GM23338 (cell line): ENCODE data around the gene SLC41A2.

Experiments
- TF ChIP-seq, protein P1 (sequence below): IDR thresholded peaks from one replicate; pipeline ENCODE4 v1.6.1; 2018; ENCODE audit warnings: antibody characterized with exemption; ENCODE audit not compliant: unreplicated experiment
- TF ChIP-seq, protein P2 (sequence below), 2 experiments: fragments of 200-600 bp in 1 of 2; sonication (generic) in 1 of 2; conservative IDR thresholded peaks; 2 replicates each; pipeline versions ENCODE4 v1.5.1 to v1.6.1; 2016 to 2017; ENCODE audit warnings: antibody characterized with exemption in 2 of 2, low read depth in 2 of 2, mild to moderate bottlenecking in 2 of 2, moderate library complexity in 1 of 2

DNA sequence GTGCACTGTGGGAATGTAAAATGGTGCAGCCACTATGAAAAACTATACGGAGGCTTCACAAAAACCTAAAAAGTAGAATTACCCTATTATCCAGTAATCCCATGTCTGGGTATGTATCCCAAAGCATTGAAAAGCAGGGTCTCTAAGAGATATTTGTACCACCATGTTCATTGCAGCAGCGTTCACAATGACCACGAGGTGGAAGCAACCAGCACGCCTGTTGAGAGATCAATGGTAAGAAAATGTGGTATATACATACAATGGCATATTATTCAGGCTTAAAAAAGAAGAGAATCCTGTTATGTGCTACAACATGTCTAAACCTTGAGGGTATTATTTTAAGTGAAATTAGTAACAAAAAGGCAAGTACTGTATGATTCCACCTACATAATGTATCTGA is 27.1 kb upstream of the SLC41A2 start:
- TF ChIP-seq, protein P1, sequence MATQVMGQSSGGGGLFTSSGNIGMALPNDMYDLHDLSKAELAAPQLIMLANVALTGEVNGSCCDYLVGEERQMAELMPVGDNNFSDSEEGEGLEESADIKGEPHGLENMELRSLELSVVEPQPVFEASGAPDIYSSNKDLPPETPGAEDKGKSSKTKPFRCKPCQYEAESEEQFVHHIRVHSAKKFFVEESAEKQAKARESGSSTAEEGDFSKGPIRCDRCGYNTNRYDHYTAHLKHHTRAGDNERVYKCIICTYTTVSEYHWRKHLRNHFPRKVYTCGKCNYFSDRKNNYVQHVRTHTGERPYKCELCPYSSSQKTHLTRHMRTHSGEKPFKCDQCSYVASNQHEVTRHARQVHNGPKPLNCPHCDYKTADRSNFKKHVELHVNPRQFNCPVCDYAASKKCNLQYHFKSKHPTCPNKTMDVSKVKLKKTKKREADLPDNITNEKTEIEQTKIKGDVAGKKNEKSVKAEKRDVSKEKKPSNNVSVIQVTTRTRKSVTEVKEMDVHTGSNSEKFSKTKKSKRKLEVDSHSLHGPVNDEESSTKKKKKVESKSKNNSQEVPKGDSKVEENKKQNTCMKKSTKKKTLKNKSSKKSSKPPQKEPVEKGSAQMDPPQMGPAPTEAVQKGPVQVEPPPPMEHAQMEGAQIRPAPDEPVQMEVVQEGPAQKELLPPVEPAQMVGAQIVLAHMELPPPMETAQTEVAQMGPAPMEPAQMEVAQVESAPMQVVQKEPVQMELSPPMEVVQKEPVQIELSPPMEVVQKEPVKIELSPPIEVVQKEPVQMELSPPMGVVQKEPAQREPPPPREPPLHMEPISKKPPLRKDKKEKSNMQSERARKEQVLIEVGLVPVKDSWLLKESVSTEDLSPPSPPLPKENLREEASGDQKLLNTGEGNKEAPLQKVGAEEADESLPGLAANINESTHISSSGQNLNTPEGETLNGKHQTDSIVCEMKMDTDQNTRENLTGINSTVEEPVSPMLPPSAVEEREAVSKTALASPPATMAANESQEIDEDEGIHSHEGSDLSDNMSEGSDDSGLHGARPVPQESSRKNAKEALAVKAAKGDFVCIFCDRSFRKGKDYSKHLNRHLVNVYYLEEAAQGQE: no peak
- TF ChIP-seq, protein P2, sequence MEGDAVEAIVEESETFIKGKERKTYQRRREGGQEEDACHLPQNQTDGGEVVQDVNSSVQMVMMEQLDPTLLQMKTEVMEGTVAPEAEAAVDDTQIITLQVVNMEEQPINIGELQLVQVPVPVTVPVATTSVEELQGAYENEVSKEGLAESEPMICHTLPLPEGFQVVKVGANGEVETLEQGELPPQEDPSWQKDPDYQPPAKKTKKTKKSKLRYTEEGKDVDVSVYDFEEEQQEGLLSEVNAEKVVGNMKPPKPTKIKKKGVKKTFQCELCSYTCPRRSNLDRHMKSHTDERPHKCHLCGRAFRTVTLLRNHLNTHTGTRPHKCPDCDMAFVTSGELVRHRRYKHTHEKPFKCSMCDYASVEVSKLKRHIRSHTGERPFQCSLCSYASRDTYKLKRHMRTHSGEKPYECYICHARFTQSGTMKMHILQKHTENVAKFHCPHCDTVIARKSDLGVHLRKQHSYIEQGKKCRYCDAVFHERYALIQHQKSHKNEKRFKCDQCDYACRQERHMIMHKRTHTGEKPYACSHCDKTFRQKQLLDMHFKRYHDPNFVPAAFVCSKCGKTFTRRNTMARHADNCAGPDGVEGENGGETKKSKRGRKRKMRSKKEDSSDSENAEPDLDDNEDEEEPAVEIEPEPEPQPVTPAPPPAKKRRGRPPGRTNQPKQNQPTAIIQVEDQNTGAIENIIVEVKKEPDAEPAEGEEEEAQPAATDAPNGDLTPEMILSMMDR (conservative IDR thresholded peaks at IDR 0.05; ENCODE audit: low read depth in 2 of 2): 0 out of 4 replicates have a peak, but pooled peaks of 1 of the 2 experiments have one; percentile 11
